ENCODE data around the gene HNRNPAB. TPM values are rescaled to one million over a fixed set of nuclear protein-coding genes. Genes with fewer than 3 reads are reported as not detected.

Gene HNRNPAB
- total and polyA plus RNA-seq, 2 donors (not counting 3 experiments of a cell fraction or from before 2014, with no cell fraction given), result 207 to 309 TPM

GRCh38 chr5:178221853-178222252 lies 17.5 kb downstream of the HNRNPAB start:
- Histone ChIP-seq H3K36me3 (ENCODE audit: control insufficient read depth in 2 of 2, extremely low read depth in 1 of 2, insufficient read depth in 2 of 2, low read length in 2 of 2) (peaks cover 7 to 14% of the 10 kb centered on the region in 2 experiments), H3K27me3 (ENCODE audit: control insufficient read depth in 2 of 2, insufficient read depth in 2 of 2, low read length in 2 of 2) (no peaks in the 10 kb centered on the region), H2AFZ (ENCODE audit: low read depth, low read length) (no peak overlapping the region), H3K4me3 (replicated peaks in 1 of 3; ENCODE audit: insufficient read depth in 1 of 3, low read depth in 1 of 3, low read length in 3 of 3) (no peak overlapping the region), H3K4me2 (ENCODE audit: insufficient read depth, low read length) (no peak overlapping the region), H3K4me1 (ENCODE audit: control insufficient read depth, extremely low read depth, insufficient read depth, low read length) (no peaks in the 10 kb centered on the region), H3K9me3 (replicated peaks; ENCODE audit: control insufficient read depth, insufficient read depth, low read length) (no peaks in the 10 kb centered on the region), H4K20me1 (replicated peaks; ENCODE audit: control insufficient read depth, extremely low read depth, insufficient read depth, low read length) (no peaks in the 10 kb centered on the region), H3K27ac (ENCODE audit: insufficient read depth, low read depth, low read length) (no peak overlapping the region), H3K79me2 (ENCODE audit: control insufficient read depth, insufficient read depth, low read length) (no peaks in the 10 kb centered on the region), H3K9me1 (replicated peaks; ENCODE audit: control insufficient read depth, extremely low read depth, insufficient read depth, low read length) (no peaks in the 10 kb centered on the region), H3K9ac (replicated peaks; ENCODE audit: extremely low read depth, insufficient read depth, low read length) (no peak overlapping the region)
- CTCF ChIA-PET, result interaction anchor here (1.1 kb wide), 2 partner anchors 9 to 13 kb away, joined by 3 read pairs; no protein-coding TSS in a partner anchor
- no peak for FAIRE-seq
- BruUV-seq (replicated peaks), result no TSS peak
- POLR2A ChIA-PET, result no interaction called here
- dilution Hi-C loops (cut with MboI; ENCODE audit: extremely low pct_ligation_motif_present, low sequenced_read_pairs), result no loop called here
- intact Hi-C loops (cut with micrococcal nuclease), result no loop called here
- TF ChIP-seq GATA2 (IDR thresholded peaks at IDR 0.05; ENCODE audit: insufficient read depth, insufficient read length, low read depth, low read length) (no peak), JUN (IDR thresholded peaks at IDR 0.05; ENCODE audit: borderline replicate concordance, insufficient read depth, insufficient read length, low read depth) (no peak), POLR2AphosphoS5 (IDR thresholded peaks at IDR 0.05; ENCODE audit: insufficient read depth, low read depth, low read length) (no peak), POLR2A (IDR thresholded peaks at IDR 0.05; ENCODE audit: low read depth, low read length) (no peak), EZH2 (IDR thresholded peaks at IDR 0.05; ENCODE audit: borderline replicate concordance, low read depth, low read length, severe bottlenecking) (no peak), MAX (IDR thresholded peaks at IDR 0.05; ENCODE audit: insufficient read depth, insufficient read length) (no peak), MYC (IDR thresholded peaks at IDR 0.05; ENCODE audit: low read depth, low read length) (no peak), FOS (IDR thresholded peaks at IDR 0.05; ENCODE audit: borderline replicate concordance, insufficient read depth, low read length) (no peak), CTCF (IDR thresholded peaks at IDR 0.05; ENCODE audit: extremely low read depth in 1 of 2, insufficient read depth in 1 of 2, low read depth in 1 of 2, low read length in 2 of 2) (no peak)
- DNase-seq (ENCODE audit: low read depth, low spot score), result no peak
